ENCODE data around the gene MAVS. TPM values are rescaled to one million over a fixed set of nuclear protein-coding genes. Genes with fewer than 3 reads are reported as not detected.

Gene MAVS
- total RNA-seq, 1 experiment from 2014 or later: 23.4 TPM

- Mint-ChIP-seq H3K4me1 (no peaks in the 10 kb centered on the region), H3K4me3 (no peak overlapping the region), H3K27me3 (ENCODE audit: low read depth) (no peaks in the 10 kb centered on the region), H3K9me3 (peaks cover 5% of the 10 kb centered on the region), H3K27ac (no peak overlapping the region), H3K36me3 (peaks cover 50% of the 10 kb centered on the region)
- ChIA-PET CTCF (no interaction called here), POLR2A (no interaction called here)
- TF ChIP-seq ZNF671 (CRISPR knock-in tag; IDR thresholded peaks at IDR 0.05): no peak
- TF ChIP-seq, protein P1, sequence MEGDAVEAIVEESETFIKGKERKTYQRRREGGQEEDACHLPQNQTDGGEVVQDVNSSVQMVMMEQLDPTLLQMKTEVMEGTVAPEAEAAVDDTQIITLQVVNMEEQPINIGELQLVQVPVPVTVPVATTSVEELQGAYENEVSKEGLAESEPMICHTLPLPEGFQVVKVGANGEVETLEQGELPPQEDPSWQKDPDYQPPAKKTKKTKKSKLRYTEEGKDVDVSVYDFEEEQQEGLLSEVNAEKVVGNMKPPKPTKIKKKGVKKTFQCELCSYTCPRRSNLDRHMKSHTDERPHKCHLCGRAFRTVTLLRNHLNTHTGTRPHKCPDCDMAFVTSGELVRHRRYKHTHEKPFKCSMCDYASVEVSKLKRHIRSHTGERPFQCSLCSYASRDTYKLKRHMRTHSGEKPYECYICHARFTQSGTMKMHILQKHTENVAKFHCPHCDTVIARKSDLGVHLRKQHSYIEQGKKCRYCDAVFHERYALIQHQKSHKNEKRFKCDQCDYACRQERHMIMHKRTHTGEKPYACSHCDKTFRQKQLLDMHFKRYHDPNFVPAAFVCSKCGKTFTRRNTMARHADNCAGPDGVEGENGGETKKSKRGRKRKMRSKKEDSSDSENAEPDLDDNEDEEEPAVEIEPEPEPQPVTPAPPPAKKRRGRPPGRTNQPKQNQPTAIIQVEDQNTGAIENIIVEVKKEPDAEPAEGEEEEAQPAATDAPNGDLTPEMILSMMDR (IDR thresholded peaks at IDR 0.05): no peak
- TF ChIP-seq MXD4 (CRISPR knock-in tag; IDR thresholded peaks at IDR 0.05; ENCODE audit: borderline replicate concordance): no peak
- TF ChIP-seq, protein P2, sequence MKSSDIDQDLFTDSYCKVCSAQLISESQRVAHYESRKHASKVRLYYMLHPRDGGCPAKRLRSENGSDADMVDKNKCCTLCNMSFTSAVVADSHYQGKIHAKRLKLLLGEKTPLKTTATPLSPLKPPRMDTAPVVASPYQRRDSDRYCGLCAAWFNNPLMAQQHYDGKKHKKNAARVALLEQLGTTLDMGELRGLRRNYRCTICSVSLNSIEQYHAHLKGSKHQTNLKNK (CRISPR knock-in tag; IDR thresholded peaks at IDR 0.05): no peak
- no peak for TF ChIP-seq TEAD1 (CRISPR knock-in tag; IDR thresholded peaks at IDR 0.05)
- TF ChIP-seq, protein P3, sequence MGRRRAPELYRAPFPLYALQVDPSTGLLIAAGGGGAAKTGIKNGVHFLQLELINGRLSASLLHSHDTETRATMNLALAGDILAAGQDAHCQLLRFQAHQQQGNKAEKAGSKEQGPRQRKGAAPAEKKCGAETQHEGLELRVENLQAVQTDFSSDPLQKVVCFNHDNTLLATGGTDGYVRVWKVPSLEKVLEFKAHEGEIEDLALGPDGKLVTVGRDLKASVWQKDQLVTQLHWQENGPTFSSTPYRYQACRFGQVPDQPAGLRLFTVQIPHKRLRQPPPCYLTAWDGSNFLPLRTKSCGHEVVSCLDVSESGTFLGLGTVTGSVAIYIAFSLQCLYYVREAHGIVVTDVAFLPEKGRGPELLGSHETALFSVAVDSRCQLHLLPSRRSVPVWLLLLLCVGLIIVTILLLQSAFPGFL (CRISPR knock-in tag; IDR thresholded peaks at IDR 0.05; ENCODE audit: borderline replicate concordance): no peak
- TF ChIP-seq MLX (CRISPR knock-in tag; IDR thresholded peaks at IDR 0.05): no peak
- no peak for TF ChIP-seq FOXP4 (CRISPR knock-in tag; IDR thresholded peaks at IDR 0.05)
- TF ChIP-seq USF1 (CRISPR knock-in tag; IDR thresholded peaks at IDR 0.05): no peak
- TF ChIP-seq, protein P4, sequence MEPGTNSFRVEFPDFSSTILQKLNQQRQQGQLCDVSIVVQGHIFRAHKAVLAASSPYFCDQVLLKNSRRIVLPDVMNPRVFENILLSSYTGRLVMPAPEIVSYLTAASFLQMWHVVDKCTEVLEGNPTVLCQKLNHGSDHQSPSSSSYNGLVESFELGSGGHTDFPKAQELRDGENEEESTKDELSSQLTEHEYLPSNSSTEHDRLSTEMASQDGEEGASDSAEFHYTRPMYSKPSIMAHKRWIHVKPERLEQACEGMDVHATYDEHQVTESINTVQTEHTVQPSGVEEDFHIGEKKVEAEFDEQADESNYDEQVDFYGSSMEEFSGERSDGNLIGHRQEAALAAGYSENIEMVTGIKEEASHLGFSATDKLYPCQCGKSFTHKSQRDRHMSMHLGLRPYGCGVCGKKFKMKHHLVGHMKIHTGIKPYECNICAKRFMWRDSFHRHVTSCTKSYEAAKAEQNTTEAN (CRISPR knock-in tag; IDR thresholded peaks at IDR 0.05): no peak
- TF ChIP-seq, protein P5, sequence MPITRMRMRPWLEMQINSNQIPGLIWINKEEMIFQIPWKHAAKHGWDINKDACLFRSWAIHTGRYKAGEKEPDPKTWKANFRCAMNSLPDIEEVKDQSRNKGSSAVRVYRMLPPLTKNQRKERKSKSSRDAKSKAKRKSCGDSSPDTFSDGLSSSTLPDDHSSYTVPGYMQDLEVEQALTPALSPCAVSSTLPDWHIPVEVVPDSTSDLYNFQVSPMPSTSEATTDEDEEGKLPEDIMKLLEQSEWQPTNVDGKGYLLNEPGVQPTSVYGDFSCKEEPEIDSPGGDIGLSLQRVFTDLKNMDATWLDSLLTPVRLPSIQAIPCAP (CRISPR knock-in tag; IDR thresholded peaks at IDR 0.05): no peak
- TF ChIP-seq ZBTB21 (CRISPR knock-in tag; IDR thresholded peaks at IDR 0.05; ENCODE audit: borderline replicate concordance): no peak
- no peak for TF ChIP-seq IRF2 (CRISPR knock-in tag; IDR thresholded peaks at IDR 0.05; ENCODE audit: borderline replicate concordance, low read depth)
- no peak for TF ChIP-seq CBFB (CRISPR knock-in tag; IDR thresholded peaks at IDR 0.05; ENCODE audit: low read depth)
- TF ChIP-seq ZNF232 (CRISPR knock-in tag; IDR thresholded peaks at IDR 0.05): no peak
- TF ChIP-seq ZNF396 (CRISPR knock-in tag; IDR thresholded peaks at IDR 0.05; ENCODE audit: borderline replicate concordance): no peak
- TF ChIP-seq GTF2I (CRISPR knock-in tag; conservative IDR thresholded peaks at IDR 0.05): no peak
- TF ChIP-seq CDX4 (CRISPR knock-in tag; IDR thresholded peaks at IDR 0.05; ENCODE audit: borderline replicate concordance): no peak
- no peak for ATAC-seq
- no peak for DNase-seq (ENCODE audit: low spot score)
Observed at GRCh38 chr20:3861191-3861590, 14.6 kb downstream of the MAVS start.
